Measurements from ENCODE around the gene DEDD.
A peak's percentile ranks its signal among the peaks of the same experiment; 100 is the strongest.

The DEDD gene

DNA sequence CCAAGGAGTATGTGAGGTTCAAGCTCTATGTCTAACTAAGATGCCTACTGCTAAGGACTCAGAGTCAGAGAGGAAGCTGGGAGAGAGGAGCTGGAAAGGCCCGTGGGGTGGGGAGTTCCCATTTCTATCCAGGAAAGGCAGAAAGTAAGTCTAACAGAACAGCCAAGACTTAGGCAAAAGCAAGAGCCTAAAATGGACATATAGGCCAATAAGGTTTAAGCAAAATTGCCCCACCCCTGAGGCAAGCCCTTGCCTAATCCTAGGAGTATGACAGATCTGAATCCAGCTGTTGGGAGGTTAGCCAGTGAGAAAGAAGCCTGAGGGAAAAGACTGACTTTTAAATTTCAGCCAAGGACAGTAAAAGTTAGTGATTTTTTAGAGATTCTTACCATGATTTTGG is 35.9 kb downstream of the DEDD start:
- no peaks in the 10 kb centered on the region for H3K9me3 Mint-ChIP-seq
- peaks cover 17% of the 10 kb centered on the region for H3K36me3 Mint-ChIP-seq (ENCODE audit: low read depth)
- peaks cover 76% of the 10 kb centered on the region for H3K4me1 Mint-ChIP-seq (ENCODE audit: low read depth)
- H3K4me3 Mint-ChIP-seq, result no peak overlapping the region
- H3K27ac Mint-ChIP-seq, result peak overlapping the region; percentile 86
- no peaks in the 10 kb centered on the region for H3K27me3 Mint-ChIP-seq

DNA sequence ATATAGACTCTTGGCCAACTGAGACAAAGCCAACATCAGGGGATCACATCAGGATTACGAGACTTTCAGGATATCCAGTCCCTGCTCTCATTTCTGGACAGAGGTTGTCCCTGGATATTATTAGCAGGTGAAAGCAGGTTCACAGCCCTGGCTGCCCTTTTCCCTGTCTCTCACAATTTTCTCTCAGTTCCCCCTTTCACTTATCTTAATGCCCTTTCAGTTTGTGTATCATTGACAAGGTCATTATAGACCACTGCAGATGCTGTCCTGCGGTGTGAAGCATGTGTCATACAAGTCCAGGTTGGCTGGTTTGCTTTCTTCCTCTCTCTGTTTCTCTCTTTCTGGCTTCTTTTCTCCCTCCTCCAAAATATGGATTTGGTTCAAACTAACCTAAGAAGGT is 36.5 kb downstream of the DEDD start:
- Mint-ChIP-seq H3K4me3 (no peak overlapping the region), H3K4me1 (ENCODE audit: low read depth) (peaks cover 77% of the 10 kb centered on the region), H3K27ac (peak overlapping the region; percentile 41), H3K9me3 (no peaks in the 10 kb centered on the region), H3K36me3 (ENCODE audit: low read depth) (peaks cover 14% of the 10 kb centered on the region), H3K27me3 (no peaks in the 10 kb centered on the region)

GRCh38 chr1:161095230-161095629 is 37.2 kb downstream of the DEDD start:
- Mint-ChIP-seq H3K36me3 (ENCODE audit: low read depth) (peaks cover 8% of the 10 kb centered on the region), H3K9me3 (no peaks in the 10 kb centered on the region), H3K27me3 (no peaks in the 10 kb centered on the region), H3K4me3 (no peak overlapping the region), H3K4me1 (ENCODE audit: low read depth) (peaks cover 79% of the 10 kb centered on the region), H3K27ac (no peak overlapping the region)

GRCh38 chr1:161094481-161094880 is 38.0 kb downstream of the DEDD start:
- Mint-ChIP-seq H3K4me3 (no peak overlapping the region), H3K27ac (no peak overlapping the region), H3K4me1 (ENCODE audit: low read depth) (peaks cover 74% of the 10 kb centered on the region), H3K9me3 (no peaks in the 10 kb centered on the region), H3K27me3 (no peaks in the 10 kb centered on the region), H3K36me3 (ENCODE audit: low read depth) (peaks cover under 1% of the 10 kb centered on the region)

DNA sequence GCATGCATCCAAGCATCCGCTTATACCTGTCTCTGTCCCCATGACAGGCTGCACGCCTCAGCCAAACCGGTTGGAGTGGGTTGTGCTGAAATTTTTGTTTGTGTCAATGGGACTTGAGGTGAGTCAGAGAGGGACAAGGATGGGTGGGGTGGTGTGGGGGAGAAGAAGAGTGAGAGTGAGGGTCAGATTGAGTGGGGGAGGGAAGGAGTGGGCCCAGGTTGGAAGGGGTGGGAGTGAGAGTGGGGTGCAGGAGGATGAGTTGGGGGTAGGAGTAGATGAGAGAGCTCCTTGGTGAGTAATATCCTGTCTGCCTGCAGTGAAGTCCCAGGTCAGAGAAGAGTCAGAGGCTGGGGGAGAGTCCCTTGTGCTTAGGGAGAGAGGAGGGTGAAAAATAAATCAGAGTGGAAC is 39.8 kb downstream of the DEDD start:
- no peaks in the 10 kb centered on the region for H3K36me3 Mint-ChIP-seq (ENCODE audit: low read depth)
- H3K9me3 Mint-ChIP-seq, result no peaks in the 10 kb centered on the region
- H3K27me3 Mint-ChIP-seq, result no peaks in the 10 kb centered on the region
- peaks cover 61% of the 10 kb centered on the region for H3K4me1 Mint-ChIP-seq (ENCODE audit: low read depth)
- H3K27ac Mint-ChIP-seq, result peak overlapping the region; percentile 16
- H3K4me3 Mint-ChIP-seq, result peak overlapping the region; percentile 21

DNA sequence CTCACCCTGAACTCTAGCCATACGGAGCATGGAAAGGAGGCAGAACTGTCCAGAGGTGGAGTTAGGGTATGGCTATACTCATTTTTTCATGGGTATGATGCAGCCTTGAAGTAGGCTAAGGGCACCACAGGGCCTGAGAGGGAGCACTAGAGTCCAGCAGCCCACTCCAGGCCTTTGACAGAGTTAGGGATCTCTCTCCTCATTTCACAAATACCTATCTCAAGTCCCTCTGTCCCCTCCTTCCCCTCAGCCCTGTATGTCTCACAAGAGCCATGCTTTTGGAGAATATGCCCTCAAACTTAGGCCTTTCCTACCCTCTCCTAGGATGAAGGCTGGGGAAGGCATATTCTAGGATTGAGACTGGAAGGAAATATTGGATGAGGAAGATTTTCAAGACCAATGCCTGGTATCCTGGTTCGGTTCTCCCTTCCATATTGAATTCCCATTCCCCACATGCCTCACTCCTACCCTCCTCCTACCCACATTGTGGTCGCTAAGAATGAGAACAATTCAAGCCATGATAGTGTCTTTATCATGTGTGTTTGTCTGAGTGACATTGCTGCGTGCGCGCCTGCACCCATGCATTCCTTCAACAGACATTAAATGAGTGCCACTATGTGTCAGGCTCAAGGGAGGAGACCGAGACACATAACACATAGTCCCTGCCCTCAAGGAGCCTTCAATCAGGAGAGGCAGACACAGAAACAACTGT is 40.5 kb downstream of the DEDD start:
- H3K27ac Mint-ChIP-seq, result no peak overlapping the region
- no peaks in the 10 kb centered on the region for H3K27me3 Mint-ChIP-seq
- no peaks in the 10 kb centered on the region for H3K36me3 Mint-ChIP-seq (ENCODE audit: low read depth)
- H3K4me1 Mint-ChIP-seq (ENCODE audit: low read depth), result peaks cover 54% of the 10 kb centered on the region
- no peaks in the 10 kb centered on the region for H3K9me3 Mint-ChIP-seq
- no peak overlapping the region for H3K4me3 Mint-ChIP-seq

DNA sequence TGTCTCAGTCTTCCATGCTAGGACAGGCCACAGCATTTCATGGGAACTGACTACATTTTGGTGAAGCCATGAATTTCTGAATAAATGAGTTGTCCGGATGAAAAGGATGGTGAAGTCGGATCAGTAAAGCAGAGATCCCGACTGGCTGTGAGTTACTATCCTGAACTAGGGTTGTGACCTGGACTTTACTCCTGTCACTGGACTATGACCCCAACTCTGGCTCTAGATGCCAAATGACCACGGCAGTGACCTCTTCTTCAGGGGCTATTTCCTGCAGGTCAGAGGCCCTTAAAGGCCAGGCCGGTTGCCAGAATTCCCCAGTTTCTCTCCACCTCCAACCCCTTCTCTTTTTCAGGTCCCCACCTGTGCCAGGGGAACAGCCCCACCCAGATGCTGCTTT is 41.4 kb downstream of the DEDD start:
- Mint-ChIP-seq H3K9me3 (no peaks in the 10 kb centered on the region), H3K27me3 (no peaks in the 10 kb centered on the region), H3K4me1 (ENCODE audit: low read depth) (peaks cover 45% of the 10 kb centered on the region), H3K4me3 (no peak overlapping the region), H3K36me3 (ENCODE audit: low read depth) (no peaks in the 10 kb centered on the region), H3K27ac (peak overlapping the region; percentile 7)

DNA sequence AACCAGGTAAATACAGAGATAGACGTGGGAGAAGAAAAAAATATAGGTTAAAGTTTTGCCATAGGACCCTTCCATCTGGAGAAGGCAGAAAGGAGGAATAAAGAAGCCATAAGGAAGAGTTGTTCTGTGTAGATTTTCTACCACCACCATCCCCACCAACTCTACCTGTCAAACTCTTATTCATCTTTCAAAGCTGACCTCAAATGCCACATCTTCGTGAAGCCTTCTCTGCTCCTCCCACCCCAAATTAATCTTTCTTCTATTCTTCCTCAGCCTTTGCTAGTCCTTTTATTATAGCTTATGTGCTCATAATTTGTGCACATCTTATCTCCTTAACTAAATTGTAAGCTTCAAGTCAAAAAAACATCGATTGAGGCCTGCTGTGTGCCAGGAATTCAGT is 41.9 kb downstream of the DEDD start:
- Mint-ChIP-seq H3K36me3 (ENCODE audit: low read depth) (no peaks in the 10 kb centered on the region), H3K9me3 (no peaks in the 10 kb centered on the region), H3K27ac (peak overlapping the region; percentile 7), H3K27me3 (no peaks in the 10 kb centered on the region), H3K4me3 (no peak overlapping the region), H3K4me1 (ENCODE audit: low read depth) (peaks cover 41% of the 10 kb centered on the region)

DNA sequence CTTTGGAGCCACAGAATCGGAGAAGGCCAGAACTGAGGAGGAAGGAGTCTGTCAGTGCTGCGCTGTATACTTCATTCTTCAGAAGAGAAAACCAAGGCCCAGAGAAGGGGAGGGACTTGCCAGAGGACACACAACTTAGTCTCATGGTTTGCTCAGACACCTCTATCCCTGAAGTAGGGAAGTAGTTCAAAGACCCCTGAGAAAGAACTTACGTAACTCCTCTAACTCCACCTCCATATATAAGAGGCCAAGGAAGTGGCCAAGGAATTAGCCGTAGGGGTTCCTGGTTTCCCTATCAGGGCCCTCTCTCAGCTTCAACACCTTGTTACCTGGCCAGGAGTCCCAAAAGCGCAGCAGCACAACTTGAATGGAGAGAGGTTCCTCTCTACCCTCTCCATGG is 42.5 kb downstream of the DEDD start:
- Mint-ChIP-seq H3K27ac (no peak overlapping the region), H3K4me1 (ENCODE audit: low read depth) (peaks cover 40% of the 10 kb centered on the region), H3K4me3 (no peak overlapping the region), H3K36me3 (ENCODE audit: low read depth) (no peaks in the 10 kb centered on the region), H3K9me3 (no peaks in the 10 kb centered on the region), H3K27me3 (no peaks in the 10 kb centered on the region)

DNA sequence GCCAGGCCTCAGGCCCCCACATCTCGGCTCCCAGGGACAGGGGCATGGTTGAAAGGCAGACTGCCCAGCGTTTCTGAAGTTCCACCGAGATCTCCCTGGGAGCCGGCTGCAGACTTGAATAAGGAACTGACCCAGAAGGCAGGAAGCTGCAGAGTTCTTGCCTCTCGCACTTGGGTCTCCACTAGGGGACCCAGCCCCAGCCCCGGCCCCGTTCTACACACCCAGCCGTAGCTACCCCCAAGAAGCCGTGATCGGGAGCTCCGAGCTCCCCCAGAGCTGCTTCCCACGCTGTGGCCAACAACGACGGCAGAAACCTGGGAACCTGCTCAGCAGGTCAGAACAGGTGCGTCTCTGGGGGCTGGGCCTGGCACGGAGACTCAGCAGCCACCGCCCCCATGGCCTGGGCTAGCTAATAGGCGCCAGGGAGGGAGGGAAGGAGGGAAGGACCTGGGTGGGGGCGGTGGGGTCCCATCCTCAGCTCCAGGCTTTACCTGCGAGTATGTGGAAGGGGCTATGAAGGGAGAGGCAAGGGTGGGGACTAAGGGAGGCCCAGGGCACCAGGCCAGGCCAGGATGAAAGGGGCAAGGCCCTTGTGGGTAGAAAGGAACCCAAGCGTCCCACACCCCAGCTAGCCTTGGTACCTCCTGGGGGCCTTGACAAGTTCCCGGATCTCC is 43.1 kb downstream of the DEDD start, which contains the start of gene NECTIN4:
Gene NECTIN4 (minus strand): TSS at position 308 of the 674 bp plus-strand sequence. CDS start 262 bp downstream, at position 46.
- Mint-ChIP-seq H3K4me1 (ENCODE audit: low read depth) (peaks cover 40% of the 10 kb centered on the region), H3K9me3 (no peaks in the 10 kb centered on the region), H3K27me3 (no peaks in the 10 kb centered on the region), H3K36me3 (ENCODE audit: low read depth) (no peaks in the 10 kb centered on the region), H3K27ac (no peak within 1 kb of the TSS), H3K4me3 (no peak within 1 kb of the TSS)

- Mint-ChIP-seq H3K4me1 (ENCODE audit: low read depth) (peaks cover 36% of the 10 kb centered on the region), H3K9me3 (no peaks in the 10 kb centered on the region), H3K36me3 (ENCODE audit: low read depth) (no peaks in the 10 kb centered on the region), H3K4me3 (no peak overlapping the region), H3K27me3 (no peaks in the 10 kb centered on the region), H3K27ac (no peak overlapping the region)
Observed at GRCh38 chr1:161088587-161089110, 43.8 kb downstream of the DEDD start.

- Mint-ChIP-seq H3K4me1 (ENCODE audit: low read depth) (peaks cover 14% of the 10 kb centered on the region), H3K9me3 (no peaks in the 10 kb centered on the region), H3K27me3 (no peaks in the 10 kb centered on the region), H3K36me3 (ENCODE audit: low read depth) (no peaks in the 10 kb centered on the region), H3K27ac (no peak overlapping the region), H3K4me3 (no peak overlapping the region)
Observed at GRCh38 chr1:161086457-161086856, 46.0 kb downstream of the DEDD start.

DNA sequence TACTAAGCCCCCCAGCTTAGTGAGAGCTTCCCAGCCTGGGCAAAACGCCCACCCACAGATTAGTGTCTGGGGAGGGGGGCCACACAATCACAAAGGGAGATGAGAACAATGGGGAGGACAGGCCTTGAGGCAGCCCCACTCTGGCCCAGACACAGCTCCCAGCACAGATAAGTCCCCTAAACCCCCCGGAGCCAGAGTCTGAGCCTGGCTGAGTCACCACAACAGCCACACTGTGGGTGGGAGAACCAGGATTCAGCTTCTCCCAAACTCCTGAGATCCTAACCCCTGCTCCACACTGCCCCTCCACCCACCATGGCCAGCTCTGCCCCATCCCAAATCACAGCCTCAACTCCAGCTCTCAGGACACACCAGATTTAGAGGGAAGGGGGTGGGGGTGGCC is 47.3 kb downstream of the DEDD start:
- Mint-ChIP-seq H3K27ac (no peak overlapping the region), H3K36me3 (ENCODE audit: low read depth) (no peaks in the 10 kb centered on the region), H3K27me3 (no peaks in the 10 kb centered on the region), H3K9me3 (no peaks in the 10 kb centered on the region), H3K4me3 (no peak overlapping the region), H3K4me1 (ENCODE audit: low read depth) (peaks cover 8% of the 10 kb centered on the region)

DNA sequence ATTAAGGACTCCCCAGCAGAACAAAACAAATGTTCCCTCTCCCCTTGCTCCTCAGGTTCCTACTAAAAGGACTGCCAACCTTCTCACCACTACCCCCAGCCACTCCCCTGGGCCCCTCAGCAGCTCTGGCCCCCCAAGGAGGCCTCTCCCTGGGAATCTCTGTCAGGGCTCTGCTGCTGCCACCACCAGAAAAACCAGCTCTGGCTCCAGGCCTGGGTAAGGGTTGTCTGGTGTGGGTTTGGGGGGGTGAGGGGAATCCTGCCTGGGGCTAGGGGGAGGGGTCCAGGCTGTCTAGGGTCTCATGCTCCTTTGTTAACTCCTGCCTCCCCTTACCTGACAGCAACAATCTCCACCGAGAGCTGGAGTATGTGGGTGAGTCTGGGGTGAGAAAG is 47.9 kb downstream of the DEDD start:
- H3K4me3 Mint-ChIP-seq, result no peak overlapping the region
- no peaks in the 10 kb centered on the region for H3K27me3 Mint-ChIP-seq
- no peaks in the 10 kb centered on the region for H3K36me3 Mint-ChIP-seq (ENCODE audit: low read depth)
- H3K27ac Mint-ChIP-seq, result peak overlapping the region; percentile 52
- H3K9me3 Mint-ChIP-seq, result no peaks in the 10 kb centered on the region
- peaks cover 7% of the 10 kb centered on the region for H3K4me1 Mint-ChIP-seq (ENCODE audit: low read depth)

GRCh38 chr1:161083748-161084596 is 48.5 kb downstream of the DEDD start:
- Mint-ChIP-seq H3K36me3 (ENCODE audit: low read depth) (no peaks in the 10 kb centered on the region), H3K9me3 (no peaks in the 10 kb centered on the region), H3K4me1 (ENCODE audit: low read depth) (peaks cover 7% of the 10 kb centered on the region), H3K27ac (no peak overlapping the region), H3K27me3 (no peaks in the 10 kb centered on the region), H3K4me3 (no peak overlapping the region)
